ENCODE results near the gene NSG1. TPM values are rescaled to one million over a fixed set of nuclear protein-coding genes. Genes with fewer than 3 reads are reported as not detected.

The NSG1 gene
- total and polyA plus RNA-seq, 2 of the 8 experiments (the other 6 are each of a cell fraction or from before 2014, with no cell fraction given), result 35.7 to 61.4 TPM

- no peak for TF ChIP-seq GABPA (IDR thresholded peaks at IDR 0.05; ENCODE audit: borderline replicate concordance, insufficient read depth, low read length)
- TF ChIP-seq JUN (IDR thresholded peaks at IDR 0.05; ENCODE audit: low read depth, low read length), result no peak
Measured at GRCh38 chr4:4356106-4357041, 30.5 kb upstream of the NSG1 start (continued).

Measured in H1 (cell line).